Neural cell (in vitro differentiated cells): ENCODE results near the gene NFIB.

Experiments
- CTCF ChIP-seq: fragments of 450-650 bp; IDR thresholded peaks from 2 replicates; pipeline ENCODE4 v1.5.1; 2014; ENCODE audit warnings: antibody characterized with exemption, mild to moderate bottlenecking, moderate library complexity; ENCODE audit not compliant: poor library complexity, severe bottlenecking
- EP300 ChIP-seq: fragments of 450-650 bp; conservative IDR thresholded peaks from 2 replicates; pipeline ENCODE4 v1.6.1; 2014; ENCODE audit warnings: antibody characterized with exemption, mild to moderate bottlenecking, moderate library complexity; ENCODE audit not compliant: poor library complexity, severe bottlenecking
- EZH2 ChIP-seq: fragments of 200-600, 300-800 bp; shearing (Covaris generic), sonication (generic); IDR thresholded peaks from 2 replicates; pipeline ENCODE4 v1.6.1; 2014; ENCODE audit warnings: antibody characterized with exemption, low read length, borderline replicate concordance, mild to moderate bottlenecking; ENCODE audit not compliant: insufficient read depth, poor library complexity, severe bottlenecking
- POLR2AphosphoS5 ChIP-seq: IDR thresholded peaks from 2 replicates; pipeline ENCODE4 v1.6.1; 2012
- RAD21 ChIP-seq: fragments of 450-650 bp; conservative IDR thresholded peaks from 2 replicates; pipeline ENCODE4 v1.6.1; 2014; ENCODE audit warnings: antibody characterized with exemption, mild to moderate bottlenecking, moderate library complexity
- REST ChIP-seq: IDR thresholded peaks from 2 replicates; pipeline ENCODE4 v1.6.1; 2012; ENCODE audit warnings: borderline replicate concordance

GRCh38 chr9:14189146-14189545 lies 124.8 kb downstream of the NFIB start:
- TF ChIP-seq CTCF: no peak
- TF ChIP-seq EP300: no peak
- no peak for TF ChIP-seq RAD21
- TF ChIP-seq EZH2: no peak
- TF ChIP-seq REST: no peak
- no peak for TF ChIP-seq POLR2AphosphoS5
